GM19193 (cell line): ENCODE data around the gene CD70.

ENCODE experiments used
- POLR2A ChIP-seq: IDR thresholded peaks from 4 replicates; pipeline ENCODE4 v1.6.1; 2011; ENCODE audit not compliant: insufficient read depth, insufficient read length; ENCODE audit errors: extremely low read depth

Gene CD70

DNA sequence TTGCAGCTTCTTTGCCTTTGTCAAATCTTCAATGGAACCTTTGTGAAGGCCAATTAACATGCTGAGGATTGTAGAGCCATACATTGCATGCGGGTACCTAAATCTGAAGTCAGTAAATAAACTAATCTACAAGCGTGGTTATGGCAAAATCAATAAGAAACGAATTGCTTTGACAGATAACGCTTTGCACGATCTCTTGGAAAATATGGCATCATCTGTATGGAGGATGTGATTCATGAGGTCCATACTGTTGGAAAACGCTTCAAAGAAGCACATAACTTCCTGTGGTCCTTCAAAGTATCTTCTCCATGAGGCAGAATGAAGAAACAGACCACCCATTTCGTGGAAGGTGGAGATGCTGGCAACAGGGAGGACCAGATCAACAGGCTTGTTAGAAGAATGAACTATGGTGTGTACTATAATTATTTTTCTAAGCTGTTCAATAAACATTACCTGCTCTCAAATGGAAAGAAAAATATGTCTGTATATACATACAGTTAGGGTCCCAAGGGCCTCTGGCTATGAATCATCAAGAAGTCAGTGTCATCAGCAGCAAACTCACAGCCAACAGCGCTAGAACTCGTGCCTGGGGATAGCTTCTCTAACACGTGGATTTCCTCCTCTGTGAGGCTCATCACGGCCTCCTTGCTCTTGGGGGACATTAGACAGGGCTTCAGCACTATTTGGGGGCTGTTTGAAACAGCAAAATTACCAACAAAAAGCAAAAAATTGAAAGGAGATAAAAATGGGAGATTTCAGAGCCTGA, 2.9 kb upstream of the CD70 start:
- no peak for TF ChIP-seq POLR2A

DNA sequence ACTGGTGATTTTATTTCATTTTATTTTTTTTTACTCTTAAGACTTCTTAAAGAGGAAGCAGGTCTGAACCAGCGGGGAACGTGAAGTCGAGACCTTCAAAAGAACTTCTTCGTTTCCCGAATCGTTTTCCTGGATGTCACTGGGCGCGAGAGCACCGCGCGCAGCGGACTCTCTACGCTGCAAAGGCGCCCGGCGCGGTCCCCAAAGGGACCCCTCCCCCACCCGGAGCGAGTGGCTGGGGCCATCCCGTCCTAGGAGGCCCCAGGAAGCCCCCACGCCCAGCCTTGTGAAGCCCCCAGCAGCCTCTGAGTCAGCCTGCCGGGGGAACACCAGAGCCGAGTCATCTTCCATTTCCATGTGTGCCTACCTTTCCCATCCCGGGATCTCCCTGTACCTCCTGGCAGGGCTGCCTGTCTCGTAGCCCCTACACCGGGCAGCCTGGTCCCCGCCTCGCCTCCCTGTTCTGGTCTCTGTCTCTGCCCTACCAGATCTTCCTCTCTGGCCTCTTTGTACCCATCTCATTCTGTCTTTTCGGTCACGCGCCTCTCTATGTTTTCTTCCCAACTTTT, 608 bp downstream of the CD70 start:
- TF ChIP-seq POLR2A: no peak

DNA sequence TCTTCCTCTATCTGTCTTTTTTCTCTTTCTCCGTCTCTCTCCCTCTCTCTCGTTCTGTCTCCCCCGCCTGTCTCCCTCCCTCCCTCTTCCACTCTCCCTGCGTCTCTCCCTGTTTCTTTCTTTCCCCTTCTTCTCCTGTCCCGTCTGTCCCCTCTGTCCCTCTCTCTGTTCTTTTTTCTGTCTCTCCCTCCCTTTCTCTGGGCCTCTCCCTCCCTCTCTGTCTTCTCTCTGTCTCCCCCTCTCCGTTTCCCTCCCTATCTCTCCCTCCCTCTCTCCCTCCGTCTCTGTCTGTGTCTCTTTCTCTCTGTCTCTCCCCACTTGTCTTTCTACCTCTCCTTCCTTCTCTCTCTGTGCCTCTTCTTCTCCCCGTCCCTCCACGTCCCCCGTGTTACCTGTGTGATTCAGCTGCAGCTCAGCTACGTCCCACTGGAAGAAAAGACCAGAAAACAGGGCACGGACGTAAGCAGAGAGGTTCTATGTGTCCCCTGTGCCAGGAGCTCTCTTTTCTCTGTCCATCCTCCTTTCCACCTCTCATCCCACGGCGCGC, 1.2 kb downstream of the CD70 start:
- no peak for TF ChIP-seq POLR2A

DNA sequence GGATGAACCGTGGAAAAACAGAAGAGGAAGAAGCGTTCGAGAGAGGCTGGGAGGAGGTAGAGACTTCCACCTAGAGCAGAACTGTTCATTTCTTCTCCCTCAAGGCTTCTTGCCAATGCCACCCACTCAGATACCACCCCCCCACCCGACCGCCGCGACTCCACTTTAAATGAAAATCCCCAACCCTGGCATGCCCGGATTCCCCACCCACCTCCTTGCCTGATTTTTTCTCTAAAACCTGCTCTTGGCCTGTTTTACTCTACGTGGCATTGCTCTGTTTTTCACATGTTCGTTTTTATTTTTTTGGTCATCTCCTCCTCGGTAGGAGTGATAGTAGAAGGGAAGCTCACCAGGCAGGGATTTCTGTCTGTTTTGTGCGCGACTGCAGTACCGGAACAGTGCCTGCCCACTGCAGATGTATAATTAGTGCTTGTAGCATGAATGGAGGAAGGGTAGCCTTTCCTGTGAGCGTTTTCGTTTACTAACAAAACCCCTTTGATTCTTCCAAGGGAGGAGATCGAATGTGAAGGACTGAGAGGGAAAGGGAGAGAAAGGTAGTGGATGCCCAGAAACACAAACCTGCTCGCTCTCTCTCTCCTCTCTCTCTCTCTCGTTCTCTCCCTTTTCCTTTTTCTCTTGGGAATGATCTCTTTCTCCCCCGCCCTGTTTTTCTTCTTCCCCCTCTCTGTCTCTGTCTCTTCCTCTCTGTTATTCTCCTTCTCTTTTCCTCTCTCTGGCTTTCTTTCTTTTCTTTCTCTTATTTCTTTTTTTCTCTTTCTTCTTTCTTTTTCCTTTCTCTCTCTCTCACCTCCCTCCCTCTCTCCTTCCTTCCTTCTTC, 2.2 kb downstream of the CD70 start:
- no peak for TF ChIP-seq POLR2A

DNA sequence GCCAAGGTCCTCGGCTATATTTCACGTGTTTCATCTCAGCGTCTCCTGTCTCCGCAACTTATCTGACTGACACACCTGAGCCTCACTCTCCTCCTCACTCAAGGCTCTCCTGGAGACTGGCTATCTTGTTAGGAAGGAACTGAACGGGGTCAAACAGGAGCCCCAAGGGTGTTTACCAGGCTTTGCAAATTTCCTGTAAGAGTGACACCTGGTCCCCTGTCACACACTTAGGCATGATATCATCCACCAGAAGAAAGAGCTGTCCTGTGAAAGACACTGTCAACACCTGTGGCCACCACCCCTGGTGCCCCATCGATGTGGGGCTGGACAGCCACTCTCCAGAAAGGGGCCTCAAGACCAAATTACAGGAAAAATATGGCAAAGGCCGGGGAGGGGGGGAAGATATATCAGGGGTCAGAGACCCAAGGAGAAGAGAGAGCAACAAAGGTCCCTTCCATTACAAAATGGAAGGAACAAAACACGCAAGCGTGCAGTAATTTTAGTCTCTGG, 2.9 kb downstream of the CD70 start:
- TF ChIP-seq POLR2A: no peak

DNA sequence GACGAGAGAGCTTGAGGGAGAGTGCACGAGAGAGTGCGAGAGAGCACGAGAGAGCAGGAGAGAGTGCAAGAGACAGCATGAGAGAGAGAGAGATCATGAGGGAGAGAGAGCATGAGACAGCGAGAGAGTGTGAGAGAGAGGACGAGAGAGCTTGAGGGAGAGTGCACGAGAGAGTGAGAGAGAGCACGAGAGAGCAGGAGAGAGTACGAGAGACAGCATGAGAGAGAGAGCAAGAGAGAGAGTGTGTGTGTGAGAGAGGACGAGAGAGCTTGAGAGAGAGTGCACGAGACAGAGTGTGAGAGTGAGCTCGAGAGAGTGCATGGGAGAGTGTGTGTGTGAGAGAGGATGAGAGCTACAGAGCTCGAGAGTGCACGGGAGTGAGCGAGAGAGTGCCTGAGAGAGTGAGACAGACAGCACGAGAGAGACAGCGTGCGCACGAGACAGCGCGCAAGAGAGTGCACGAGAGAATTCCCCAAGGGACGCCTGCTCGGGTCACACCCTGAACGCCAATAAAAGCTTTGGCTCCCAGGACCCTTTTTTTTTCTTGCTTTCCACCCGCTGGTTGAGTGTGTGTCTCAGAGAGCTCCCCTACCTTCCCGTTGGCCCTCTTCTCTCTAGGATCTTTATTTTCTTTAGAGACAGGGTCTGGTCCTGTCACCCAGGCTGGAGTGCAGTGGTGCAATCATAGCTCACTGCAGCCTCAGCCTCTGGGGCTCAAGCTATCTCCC, 3.7 kb downstream of the CD70 start:
- TF ChIP-seq POLR2A: peak; percentile 69

DNA sequence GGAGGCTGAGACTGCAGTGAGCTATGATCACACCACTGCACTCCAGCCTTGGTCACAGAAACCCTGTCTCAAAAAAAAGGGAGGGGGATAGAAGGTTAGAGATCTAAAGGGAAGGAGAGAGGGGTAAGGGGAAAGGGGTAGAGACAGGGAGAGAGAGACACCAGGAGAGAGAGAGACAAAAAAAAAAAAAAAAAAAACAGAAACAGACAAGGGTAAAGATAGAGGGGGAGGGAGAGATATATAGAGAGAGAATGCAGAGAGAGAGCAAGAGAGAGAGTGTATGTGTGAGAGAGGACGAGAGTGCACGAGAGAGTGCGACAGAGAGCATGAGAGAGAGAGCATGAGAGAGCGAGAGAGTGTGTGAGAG, 4.2 kb downstream of the CD70 start:
- no peak for TF ChIP-seq POLR2A

DNA sequence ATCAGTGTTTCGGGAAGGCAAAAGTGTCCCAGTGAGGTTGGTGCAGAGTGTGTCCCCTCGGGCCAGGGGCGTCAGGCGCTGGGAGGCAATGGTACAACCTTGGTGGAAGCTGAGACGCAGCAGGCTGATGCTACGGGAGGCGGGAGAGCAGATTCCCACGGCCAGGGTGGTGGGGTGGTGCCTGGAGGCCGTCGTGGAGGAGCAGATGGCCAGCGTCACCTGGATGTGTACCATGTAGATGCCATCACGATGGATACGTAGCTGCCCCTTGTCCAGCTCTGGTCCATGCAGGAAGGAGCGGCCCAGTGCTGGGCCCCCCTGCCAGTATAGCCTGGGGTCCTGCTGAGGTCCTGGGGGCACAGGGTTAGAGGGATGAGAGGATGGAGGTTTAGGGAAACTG, 4.9 kb downstream of the CD70 start:
- peak; percentile 28 for TF ChIP-seq POLR2A

DNA sequence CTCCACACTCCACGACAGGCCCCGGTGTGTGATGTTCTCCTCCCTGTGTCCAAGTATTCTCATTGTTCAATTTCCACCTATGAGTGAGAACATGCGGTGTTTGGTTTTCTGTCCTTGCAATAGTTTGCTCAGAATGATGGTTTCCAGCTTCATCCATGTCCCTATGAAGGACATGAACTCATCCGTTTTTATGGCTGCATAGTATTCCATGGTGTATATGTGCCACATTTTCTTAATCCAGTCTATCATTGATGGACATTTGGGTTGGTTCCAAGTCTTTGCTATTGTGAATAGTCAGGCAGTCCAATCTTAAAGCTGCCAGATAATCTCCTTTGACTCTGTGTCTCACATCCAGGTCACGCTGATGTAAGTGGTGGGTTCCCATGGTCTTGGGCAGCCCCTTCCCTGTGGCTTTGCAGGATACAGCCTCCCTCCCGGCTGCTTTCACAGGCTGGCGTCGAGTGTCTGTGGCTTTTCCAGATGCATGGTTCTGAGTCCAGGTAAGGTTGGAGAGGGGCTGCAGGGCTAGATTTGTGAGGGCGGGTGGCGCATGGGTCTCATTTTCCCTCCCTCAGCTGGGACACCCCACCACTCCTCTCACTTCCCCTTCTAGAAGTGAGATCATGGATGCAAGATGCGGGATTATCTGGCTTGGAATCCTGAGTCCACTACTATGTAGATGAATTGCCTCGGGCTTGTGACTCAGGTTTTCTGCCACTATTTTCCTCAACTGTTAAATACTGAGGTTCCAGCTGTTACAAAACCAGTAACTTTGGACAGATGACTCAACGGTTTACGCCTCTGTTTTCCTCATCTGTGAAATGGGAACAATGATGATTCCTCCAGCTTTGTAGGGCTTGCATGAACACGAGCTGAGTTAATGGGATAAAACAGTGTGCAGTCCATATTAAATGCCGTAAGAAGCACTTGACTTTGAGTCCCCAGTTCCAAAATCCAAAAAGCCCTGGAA, 8.2 kb downstream of the CD70 start:
- TF ChIP-seq POLR2A: peak; percentile 29

DNA sequence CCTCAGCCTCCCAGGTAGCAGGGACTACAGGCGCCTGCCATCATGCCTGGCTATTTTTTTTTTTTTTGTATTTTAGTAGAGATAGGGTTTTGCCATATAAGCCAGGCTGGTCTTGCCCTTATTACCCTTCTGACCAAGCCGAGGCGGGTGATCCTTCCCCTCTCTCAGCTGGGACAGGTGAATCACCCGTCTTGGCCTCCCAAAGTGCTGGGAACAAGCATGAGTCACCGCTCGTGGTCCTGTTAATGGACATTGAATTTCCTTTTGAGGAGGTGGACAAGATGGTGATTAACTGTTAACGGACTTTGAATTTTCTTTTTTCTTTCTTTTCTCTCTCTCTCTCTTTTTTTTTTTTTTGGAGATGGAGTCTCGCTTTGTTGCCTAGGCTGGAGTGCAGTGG, 10.6 kb downstream of the CD70 start:
- TF ChIP-seq POLR2A: no peak

DNA sequence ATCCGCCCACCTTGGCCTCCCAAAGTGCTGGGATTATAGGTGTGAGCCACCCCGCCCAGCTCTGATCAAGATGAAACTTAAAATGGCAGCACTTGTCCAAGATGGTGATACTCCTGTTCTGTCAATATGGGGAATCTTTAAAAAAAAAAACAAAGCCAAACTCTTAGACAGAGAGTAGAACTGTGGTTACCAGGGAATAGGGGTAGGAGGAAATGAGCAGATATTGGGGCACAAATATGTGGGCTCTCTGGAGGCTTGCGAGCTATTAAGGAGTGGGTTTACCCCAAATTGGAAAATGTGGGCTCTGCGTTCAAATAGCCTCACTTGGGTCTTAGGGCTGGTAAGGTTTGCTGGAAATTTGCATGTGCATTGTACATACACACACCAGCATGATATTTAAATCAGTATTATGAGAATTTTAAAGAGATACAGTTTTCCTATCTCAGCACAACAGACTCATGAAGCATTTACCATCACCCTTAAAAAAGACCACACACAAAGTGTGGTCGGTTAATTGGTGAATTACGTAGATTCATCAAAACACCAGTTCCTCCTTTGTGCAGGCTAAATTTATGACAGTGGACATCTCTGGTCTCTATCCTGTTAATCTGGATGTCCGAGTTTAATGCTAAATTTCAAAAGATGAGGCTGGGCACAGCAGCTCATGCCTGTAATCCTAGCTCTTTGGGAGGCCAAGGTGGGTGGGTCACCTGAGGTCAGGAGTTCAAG, 11.3 kb downstream of the CD70 start:
- no peak for TF ChIP-seq POLR2A

DNA sequence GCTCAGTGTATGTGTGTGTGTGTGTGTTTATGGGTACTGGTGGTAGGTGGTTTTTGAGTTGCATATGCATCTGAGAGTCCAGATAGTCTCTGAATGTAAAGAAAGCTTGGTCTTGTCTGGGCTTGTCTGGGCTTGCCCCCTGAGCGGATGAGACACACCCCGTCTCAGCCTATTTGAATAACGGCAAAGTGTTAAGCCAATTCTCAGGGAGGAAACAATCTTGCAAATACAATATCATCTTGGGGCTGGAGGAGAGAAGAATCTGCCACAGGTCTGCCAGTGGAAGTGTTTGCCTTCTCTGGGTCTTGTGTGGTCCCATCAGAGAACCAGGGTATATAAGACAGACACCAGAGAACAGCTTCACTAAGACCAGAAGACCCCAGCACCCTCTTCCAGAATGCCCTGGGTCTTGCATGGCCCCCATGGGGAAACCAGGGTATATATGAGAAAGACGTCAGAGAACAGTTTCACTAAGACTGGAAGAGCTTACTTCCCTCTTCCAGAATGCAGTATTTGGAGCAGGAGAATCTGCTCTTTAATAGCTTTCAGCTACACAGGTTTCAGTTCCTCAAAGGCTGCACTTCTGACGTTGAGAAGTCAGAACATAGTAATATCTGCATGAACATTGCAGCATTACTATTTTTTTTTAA, 13.3 kb downstream of the CD70 start:
- peak; percentile 69 for TF ChIP-seq POLR2A
